ENCODE results near the gene ELAC1. TPM values are rescaled to one million over a fixed set of nuclear protein-coding genes. Genes with fewer than 3 reads are reported as not detected.
A peak's percentile ranks its signal among the peaks of the same experiment; 100 is the strongest.

Gene ELAC1
- total RNA-seq: 10 to 100 TPM in 1 of 4 donors, 1 to 10 TPM in 3; 3.4 to 14.2 (median 5.0) TPM

- TF ChIP-seq EP300 (IDR thresholded peaks at IDR 0.05) (no peak), POLR2A (IDR thresholded peaks at IDR 0.05) (peak; percentile 94 to 97), POLR2AphosphoS5 (IDR thresholded peaks at IDR 0.05) (peak; percentile 81), CTCF (IDR thresholded peaks at IDR 0.05) (peak in 1 of 4 experiments; percentile 34)
- Histone ChIP-seq H3K4me3 (peak within 1 kb of the TSS; percentile 87 to 98), H3K36me3 (no peaks in the 10 kb centered on the region), H3K4me1 (peaks cover 7 to 29% (median 13%) of the 10 kb centered on the region in 3 donors), H3K27ac (peak within 1 kb of the TSS; percentile 96 to 100 (median 99)), H3K27me3 (no peaks in the 10 kb centered on the region), H3K9me3 (no peaks in the 10 kb centered on the region)
- ATAC-seq: peak; percentile 98
- WGBS, 2 donors (ENCODE audit: low coverage in 1 of 2): 0 to 10% methylated on average over 3 to 4 of the region's 84 CpGs
Measured at GRCh38 chr18:50967714-50968661, at the start of gene ELAC1. TSS of gene ELAC1 (plus strand) at chr18:50968040. CDS start at chr18:50974405, 6,365 bp downstream.

- Histone ChIP-seq H3K36me3 (peaks cover 0 to 74% of the 10 kb centered on the region in 2 donors), H3K4me3 (no peak overlapping the region), H3K27ac (no peak overlapping the region), H3K4me1 (no peaks in the 10 kb centered on the region), H3K9me3 (no peaks in the 10 kb centered on the region), H3K27me3 (no peaks in the 10 kb centered on the region)
- no peak for ATAC-seq
- no peak for TF ChIP-seq EP300 (IDR thresholded peaks at IDR 0.05)
- TF ChIP-seq POLR2A (IDR thresholded peaks at IDR 0.05): no peak
- no peak for TF ChIP-seq POLR2AphosphoS5 (IDR thresholded peaks at IDR 0.05)
- no peak for TF ChIP-seq CTCF (IDR thresholded peaks at IDR 0.05)
- WGBS, 2 donors (ENCODE audit: low coverage in 1 of 2): 92 to 95% methylated on average over 4 to 5 of the region's 5 CpGs
Measured at GRCh38 chr18:50918153-50918552, 49.7 kb upstream of the ELAC1 start.

GRCh38 chr18:50924372-50924771 is 43.5 kb upstream of the ELAC1 start:
- Histone ChIP-seq H3K9me3 (no peaks in the 10 kb centered on the region), H3K27ac (no peak overlapping the region), H3K4me1 (no peaks in the 10 kb centered on the region), H3K4me3 (no peak overlapping the region), H3K36me3 (peaks cover 0 to 97% of the 10 kb centered on the region in 2 donors), H3K27me3 (no peaks in the 10 kb centered on the region)
- no peak for TF ChIP-seq POLR2AphosphoS5 (IDR thresholded peaks at IDR 0.05)
- no peak for TF ChIP-seq EP300 (IDR thresholded peaks at IDR 0.05)
- no peak for TF ChIP-seq CTCF (IDR thresholded peaks at IDR 0.05)
- TF ChIP-seq POLR2A (IDR thresholded peaks at IDR 0.05): no peak
- 90 to 100% methylated on average over 2 of the region's 2 CpGs for WGBS, 2 donors (ENCODE audit: low coverage in 1 of 2)
- ATAC-seq: no peak

GRCh38 chr18:50926521-50926920 is 41.3 kb upstream of the ELAC1 start:
- H3K27me3 ChIP-seq: no peaks in the 10 kb centered on the region
- H3K4me1 ChIP-seq: no peaks in the 10 kb centered on the region
- peaks cover 0 to 76% of the 10 kb centered on the region in 2 donors for H3K36me3 ChIP-seq
- TF ChIP-seq POLR2A (IDR thresholded peaks at IDR 0.05): no peak
- TF ChIP-seq POLR2AphosphoS5 (IDR thresholded peaks at IDR 0.05): no peak
- no peak for TF ChIP-seq CTCF (IDR thresholded peaks at IDR 0.05)
- H3K9me3 ChIP-seq: no peaks in the 10 kb centered on the region
- no peak overlapping the region for H3K4me3 ChIP-seq
- H3K27ac ChIP-seq: no peak overlapping the region
- no peak for ATAC-seq

- no peak for ATAC-seq
- WGBS, 2 donors (ENCODE audit: low coverage in 1 of 2): 78% methylated on average over 2 of the region's 2 CpGs; no CpG with 5 or more reads in 1 of the 2 donors
- no peak for TF ChIP-seq CTCF (IDR thresholded peaks at IDR 0.05)
- TF ChIP-seq EP300 (IDR thresholded peaks at IDR 0.05): no peak
- TF ChIP-seq POLR2A (IDR thresholded peaks at IDR 0.05): no peak
- TF ChIP-seq POLR2AphosphoS5 (IDR thresholded peaks at IDR 0.05): no peak
- H3K4me3 ChIP-seq: no peak overlapping the region
- no peaks in the 10 kb centered on the region for H3K9me3 ChIP-seq
- no peaks in the 10 kb centered on the region for H3K27me3 ChIP-seq
- no peak overlapping the region for H3K27ac ChIP-seq
- no peaks in the 10 kb centered on the region for H3K4me1 ChIP-seq
- peaks cover 0 to 68% of the 10 kb centered on the region in 2 donors for H3K36me3 ChIP-seq
Measured at GRCh38 chr18:50928551-50928950, 39.3 kb upstream of the ELAC1 start.

Measured in gastroesophageal sphincter (tissue), 4 donors.